ENCODE data around the gene CARD19.

Gene CARD19

GRCh38 chr9:93159601-93160471 is 63.8 kb downstream of the CARD19 start:
- H3K36me3 ChIP-seq (ENCODE audit: control insufficient read depth, insufficient read depth, low read length) = no peaks in the 10 kb centered on the region
- H3K27me3 ChIP-seq (replicated peaks; ENCODE audit: control insufficient read depth, insufficient read depth, low read length, poor library complexity, severe bottlenecking) = no peaks in the 10 kb centered on the region
- H3K4me1 ChIP-seq (ENCODE audit: control insufficient read depth, insufficient read depth, low read length, poor library complexity, severe bottlenecking) = no peaks in the 10 kb centered on the region
- DNase-seq = peak; percentile 24 to 52 (median 38)
- peaks cover 4% of the 10 kb centered on the region for H3K9me3 ChIP-seq (ENCODE audit: control insufficient read depth, low read length)
- no peak overlapping the region for H3K4me3 ChIP-seq (ENCODE audit: insufficient read depth, low read depth, low read length, poor library complexity, severe bottlenecking)
- no peak overlapping the region for H3K27ac ChIP-seq (ENCODE audit: insufficient read depth, low read length, poor library complexity, severe bottlenecking)

- Histone ChIP-seq H3K36me3 (ENCODE audit: control insufficient read depth, insufficient read depth, low read length) (no peaks in the 10 kb centered on the region), H3K4me1 (ENCODE audit: control insufficient read depth, insufficient read depth, low read length, poor library complexity, severe bottlenecking) (no peaks in the 10 kb centered on the region), H3K4me3 (ENCODE audit: insufficient read depth, low read depth, low read length, poor library complexity, severe bottlenecking) (no peak overlapping the region), H3K27me3 (replicated peaks; ENCODE audit: control insufficient read depth, insufficient read depth, low read length, poor library complexity, severe bottlenecking) (no peaks in the 10 kb centered on the region), H3K9me3 (ENCODE audit: control insufficient read depth, low read length) (no peaks in the 10 kb centered on the region), H3K27ac (ENCODE audit: insufficient read depth, low read length, poor library complexity, severe bottlenecking) (no peak overlapping the region)
- DNase-seq = no peak
Observed at GRCh38 chr9:93161786-93162562, 66.0 kb downstream of the CARD19 start.

Data from effector memory CD4-positive, alpha-beta T cell (primary cell).